ENCODE results near the gene CLDND1. TPM values are rescaled to one million over a fixed set of nuclear protein-coding genes. Genes with fewer than 3 reads are reported as not detected.

The CLDND1 gene
- total and polyA plus RNA-seq, 2 of the 4 experiments (the other 2 are of a cell fraction): 75.8 to 78.3 TPM

DNA sequence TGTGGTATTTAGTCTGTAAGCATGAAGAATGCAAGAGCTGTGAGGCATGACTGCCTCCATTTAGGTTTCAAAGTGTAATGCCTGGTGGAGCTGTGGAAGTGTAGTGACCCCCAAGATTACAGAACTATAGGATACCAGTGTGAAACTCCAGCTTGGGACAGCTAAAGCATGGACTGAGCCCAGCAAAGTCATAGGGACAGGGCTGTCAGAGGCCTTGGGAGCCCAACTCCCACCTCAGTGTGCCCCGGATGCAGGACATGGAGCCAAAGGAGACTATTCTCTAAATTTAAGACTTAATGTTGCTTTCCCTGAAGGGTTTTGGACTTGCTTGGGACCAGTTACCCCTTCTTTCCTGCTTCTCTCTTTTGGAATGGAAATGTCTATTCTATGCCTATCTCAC is 19.9 kb upstream of the CLDND1 start:
- dilution Hi-C loops (cut with HindIII; ENCODE audit: low sequenced_read_pairs, unreplicated experiment) (no loop called here), intact Hi-C loops (cut with micrococcal nuclease) (no loop called here), in situ Hi-C loops (cut with MboI; ENCODE audit: low sequenced_read_pairs) (no loop called here)
- H3K4me3 ChIP-seq (ENCODE audit: insufficient read depth, low read depth, low read length): no peak overlapping the region
- H4K5ac ChIP-seq (ENCODE audit: low read depth, low read length): no peak overlapping the region
- ChIA-PET POLR2A (ENCODE audit: unreplicated experiment) (no interaction called here), CTCF (no interaction called here)
- ATAC-seq (ENCODE audit: low read depth): no peak
- no peak overlapping the region for H3K4ac ChIP-seq (ENCODE audit: low read depth, low read length)
- H2BK5ac ChIP-seq (ENCODE audit: low read depth, low read length, poor library complexity, severe bottlenecking): no peak overlapping the region
- H4K91ac ChIP-seq (ENCODE audit: insufficient read depth, low read depth, low read length): no peak overlapping the region
- H3K36me3 ChIP-seq (ENCODE audit: control insufficient read depth, insufficient read depth, low read length): no peaks in the 10 kb centered on the region
- H3K4me2 ChIP-seq (ENCODE audit: low read depth, low read length): no peak overlapping the region
- H3K56ac ChIP-seq (ENCODE audit: extremely low read depth, insufficient read depth, low read length): no peak overlapping the region
- H3K18ac ChIP-seq (ENCODE audit: low read depth, low read length): no peak overlapping the region
- no peak overlapping the region for H3K23ac ChIP-seq (ENCODE audit: low read depth, low read length)
- no peak overlapping the region for H2BK15ac ChIP-seq (ENCODE audit: low read depth, low read length)
- no TSS peak for BruUV-seq (replicated peaks)
- H3K9ac ChIP-seq (ENCODE audit: low read depth, low read length): no peak overlapping the region
- H2AK5ac ChIP-seq (ENCODE audit: low read depth, low read length): no peak overlapping the region
- no peak for DNase-seq
- H3K27ac ChIP-seq (ENCODE audit: insufficient read depth, low read length): no peak overlapping the region
- H2AK9ac ChIP-seq (replicated peaks; ENCODE audit: low read depth, low read length, poor library complexity): no peak overlapping the region
- no peak overlapping the region for H2AFZ ChIP-seq (replicated peaks; ENCODE audit: low read length, poor library complexity)
- H3K9me3 ChIP-seq (ENCODE audit: control insufficient read depth, insufficient read depth, low read length): no peaks in the 10 kb centered on the region
- no peaks in the 10 kb centered on the region for H3K79me1 ChIP-seq (ENCODE audit: low read depth in 1 of 2, low read length in 2 of 2)
- no peak overlapping the region for H3K14ac ChIP-seq (replicated peaks; ENCODE audit: low read depth, low read length)
- TF ChIP-seq, protein P1, sequence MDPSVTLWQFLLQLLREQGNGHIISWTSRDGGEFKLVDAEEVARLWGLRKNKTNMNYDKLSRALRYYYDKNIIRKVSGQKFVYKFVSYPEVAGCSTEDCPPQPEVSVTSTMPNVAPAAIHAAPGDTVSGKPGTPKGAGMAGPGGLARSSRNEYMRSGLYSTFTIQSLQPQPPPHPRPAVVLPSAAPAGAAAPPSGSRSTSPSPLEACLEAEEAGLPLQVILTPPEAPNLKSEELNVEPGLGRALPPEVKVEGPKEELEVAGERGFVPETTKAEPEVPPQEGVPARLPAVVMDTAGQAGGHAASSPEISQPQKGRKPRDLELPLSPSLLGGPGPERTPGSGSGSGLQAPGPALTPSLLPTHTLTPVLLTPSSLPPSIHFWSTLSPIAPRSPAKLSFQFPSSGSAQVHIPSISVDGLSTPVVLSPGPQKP (IDR thresholded peaks at IDR 0.05; ENCODE audit: borderline replicate concordance, low read depth, low read length): no peak
- TF ChIP-seq MAZ (IDR thresholded peaks at IDR 0.05; ENCODE audit: borderline replicate concordance, low read depth, low read length) (no peak), MAFK (IDR thresholded peaks at IDR 0.05; ENCODE audit: low read depth, low read length) (no peak), RCOR1 (IDR thresholded peaks at IDR 0.05; ENCODE audit: insufficient replicate concordance, low read length) (no peak), RFX5 (IDR thresholded peaks at IDR 0.05; ENCODE audit: low read depth, low read length) (no peak), FOS (IDR thresholded peaks at IDR 0.05; ENCODE audit: low read depth, low read length) (no peak), USF2 (IDR thresholded peaks at IDR 0.05; ENCODE audit: low read depth, low read length) (no peak), CEBPB (IDR thresholded peaks at IDR 0.05; ENCODE audit: low read depth, low read length) (no peak), NFE2L2 (IDR thresholded peaks at IDR 0.05; ENCODE audit: low read depth, low read length) (no peak), CHD1 (IDR thresholded peaks at IDR 0.05; ENCODE audit: low read depth, low read length) (no peak), RAD21 (IDR thresholded peaks at IDR 0.05; ENCODE audit: low read length) (no peak), SMC3 (IDR thresholded peaks at IDR 0.05; ENCODE audit: low read depth, low read length) (no peak), CTCF (conservative IDR thresholded peaks at IDR 0.05; ENCODE audit: low read depth, low read length) (no peak), MXI1 (IDR thresholded peaks at IDR 0.05; ENCODE audit: borderline replicate concordance, low read depth, low read length) (no peak), POLR2A (IDR thresholded peaks at IDR 0.05; ENCODE audit: low read depth, low read length) (no peak), BHLHE40 (IDR thresholded peaks at IDR 0.05; ENCODE audit: low read depth, low read length) (no peak)
- H2BK120ac ChIP-seq (ENCODE audit: low read depth, low read length): no peak overlapping the region
- H4K20me1 ChIP-seq (ENCODE audit: insufficient read depth, low read length): no peaks in the 10 kb centered on the region
- no peaks in the 10 kb centered on the region for H3K9me1 ChIP-seq (ENCODE audit: insufficient read depth, low read length)
- no peak overlapping the region for H4K8ac ChIP-seq (ENCODE audit: low read depth in 2 of 2, low read length in 2 of 2)
- peaks cover 4% of the 10 kb centered on the region; the same call in 1 of the 2 replicates for H3K27me3 ChIP-seq (ENCODE audit: control insufficient read depth, insufficient read depth, low read length)
- 100% methylated on average over 1 of the region's 1 CpG; no CpG with 5 or more reads in 1 of the 2 experiments for WGBS, 2 experiments (ENCODE audit: extremely low coverage in 2 of 2, insufficient read length in 1 of 2)
- no peak overlapping the region for H2BK20ac ChIP-seq (ENCODE audit: low read depth, low read length)
- H3K4me1 ChIP-seq (ENCODE audit: control insufficient read depth, insufficient read depth, low read length): no peaks in the 10 kb centered on the region

Measured in IMR-90 (cell line).